Natural killer cell (primary cell): ENCODE measurements around the gene LEUTX. TPM values are rescaled to one million over a fixed set of nuclear protein-coding genes. Genes with fewer than 3 reads are reported as not detected.

ENCODE experiments used
- ATAC-seq, 3 donors: fragments of 150-1000 bp in 2 of 3; fragments of 200-7000 bp in 1 of 3; cut with Tn5 transposase; 1 replicate in 1 of 3; 2 replicates in 2 of 3; pipeline ENCODE4 v1.10.0; 2021; ENCODE audit warnings: mild to moderate bottlenecking in 2 of 3, moderate library complexity in 2 of 3
- DNase-seq, 2 donors: peaks; one replicate each; pipeline versions ENCODE4 v3.0.0 to v3.0.0-alpha.2; 2013 to 2021; ENCODE audit warnings: mixed read lengths in 1 of 2
- H3K27ac ChIP-seq: one replicate; pipeline ENCODE4 v1.5.1; 2013; ENCODE audit warnings: mild to moderate bottlenecking, low read length
- H3K27me3 ChIP-seq: one replicate; pipeline ENCODE4 v1.6.1; 2013; ENCODE audit warnings: low read length; ENCODE audit not compliant: control insufficient read depth, insufficient read depth
- H3K36me3 ChIP-seq: one replicate; pipeline ENCODE4 v1.6.1; 2013; ENCODE audit warnings: low read length; ENCODE audit not compliant: control insufficient read depth, insufficient read depth
- H3K4me1 ChIP-seq: one replicate; pipeline ENCODE4 v1.6.1; 2013; ENCODE audit warnings: low read length; ENCODE audit not compliant: control insufficient read depth, insufficient read depth
- H3K4me3 ChIP-seq: one replicate; pipeline ENCODE4 v1.5.1; 2013; ENCODE audit warnings: low read length
- H3K9me3 ChIP-seq: one replicate; pipeline ENCODE4 v1.6.1; 2013; ENCODE audit warnings: low read length; ENCODE audit not compliant: control insufficient read depth, insufficient read depth
- H3K27ac Mint-ChIP-seq, 2 donors: one replicate each; pipeline ENCODE4 v1.8.0; 2022; ENCODE audit warnings: mild to moderate bottlenecking in 2 of 2, mixed read lengths in 2 of 2, moderate library complexity in 1 of 2
- H3K27me3 Mint-ChIP-seq, 2 donors: one replicate each; pipeline ENCODE4 v1.8.0; 2022; ENCODE audit warnings: low read depth in 2 of 2, mixed read lengths in 2 of 2
- H3K36me3 Mint-ChIP-seq: one replicate; pipeline ENCODE4 v1.8.0; 2022; ENCODE audit warnings: mixed read lengths
- H3K4me1 Mint-ChIP-seq, 2 donors: one replicate each; pipeline ENCODE4 v1.8.0; 2022; ENCODE audit warnings: mixed read lengths in 2 of 2
- H3K4me3 Mint-ChIP-seq: one replicate; pipeline ENCODE4 v1.8.0; 2022; ENCODE audit warnings: mild to moderate bottlenecking, moderate library complexity, mixed read lengths
- H3K9me3 Mint-ChIP-seq, 2 donors: one replicate each; pipeline ENCODE4 v1.8.0; 2022; ENCODE audit warnings: mixed read lengths in 2 of 2
- WGBS: methylation state at CpG from one replicate; pipeline ENCODE4 v1.1.7; 2013; ENCODE audit warnings: missing lambda C conversion rate; ENCODE audit not compliant: insufficient coverage; 5-methylcytosine and 5-hydroxymethylcytosine counted together
- intact Hi-C: fragments of 100-400 bp; cut with micrococcal nuclease; formaldehyde crosslinking; loops from one replicate; pipeline ENCODE4 v1.14.2; 2022
- total RNA-seq, 4 donors: library from RNA; stranded (reverse); fragments of 120-200 nt in 1 of 4; gene quantifications; one replicate each; pipeline versions ENCODE4 v1.2.3 to v1.2.4, GENCODE V29; 2013 to 2022
- TF ChIP-seq, protein P1 (sequence below): fragments of 200-600 bp; IDR thresholded peaks from one replicate; pipeline ENCODE4 v1.8.0; 2022; ENCODE audit warnings: antibody characterized with exemption

Gene LEUTX
- total RNA-seq, 3 donors from 2014 or later (not counting 1 experiment from before 2014, with no cell fraction given), result not detected

- no peak overlapping the region for H3K4me3 Mint-ChIP-seq
- no peak overlapping the region for H3K27ac Mint-ChIP-seq
- peaks cover 21 to 22% of the 10 kb centered on the region in 2 donors for H3K4me1 Mint-ChIP-seq
- 14% methylated on average over 47 of the region's 47 CpGs for WGBS
- no peaks in the 10 kb centered on the region for H3K9me3 ChIP-seq
- intact Hi-C loops, result loop anchor here (1.0 kb wide), 2 partner anchors 9 to 22 kb away; partner anchors contain the start of gene FBL
- peaks cover 21% of the 10 kb centered on the region for H3K36me3 ChIP-seq
- peak overlapping the region; percentile 80 for H3K4me3 ChIP-seq
- TF ChIP-seq, protein P1, sequence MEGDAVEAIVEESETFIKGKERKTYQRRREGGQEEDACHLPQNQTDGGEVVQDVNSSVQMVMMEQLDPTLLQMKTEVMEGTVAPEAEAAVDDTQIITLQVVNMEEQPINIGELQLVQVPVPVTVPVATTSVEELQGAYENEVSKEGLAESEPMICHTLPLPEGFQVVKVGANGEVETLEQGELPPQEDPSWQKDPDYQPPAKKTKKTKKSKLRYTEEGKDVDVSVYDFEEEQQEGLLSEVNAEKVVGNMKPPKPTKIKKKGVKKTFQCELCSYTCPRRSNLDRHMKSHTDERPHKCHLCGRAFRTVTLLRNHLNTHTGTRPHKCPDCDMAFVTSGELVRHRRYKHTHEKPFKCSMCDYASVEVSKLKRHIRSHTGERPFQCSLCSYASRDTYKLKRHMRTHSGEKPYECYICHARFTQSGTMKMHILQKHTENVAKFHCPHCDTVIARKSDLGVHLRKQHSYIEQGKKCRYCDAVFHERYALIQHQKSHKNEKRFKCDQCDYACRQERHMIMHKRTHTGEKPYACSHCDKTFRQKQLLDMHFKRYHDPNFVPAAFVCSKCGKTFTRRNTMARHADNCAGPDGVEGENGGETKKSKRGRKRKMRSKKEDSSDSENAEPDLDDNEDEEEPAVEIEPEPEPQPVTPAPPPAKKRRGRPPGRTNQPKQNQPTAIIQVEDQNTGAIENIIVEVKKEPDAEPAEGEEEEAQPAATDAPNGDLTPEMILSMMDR, result no peak
- ATAC-seq (peak; percentile 92 to 93 (median 93)), DNase-seq (peak; percentile 71 to 94)
- H3K36me3 Mint-ChIP-seq, result no peaks in the 10 kb centered on the region
- H3K9me3 Mint-ChIP-seq, result no peaks in the 10 kb centered on the region
- H3K27me3 ChIP-seq, result no peaks in the 10 kb centered on the region
- H3K27ac ChIP-seq, result peak overlapping the region; percentile 73
- H3K27me3 Mint-ChIP-seq, result no peaks in the 10 kb centered on the region
- H3K4me1 ChIP-seq, result peaks cover 42% of the 10 kb centered on the region
These were observed 45.8 kb downstream of the LEUTX start for GRCh38 chr19:39824143-39825092.

GRCh38 chr19:39825093-39825463 lies 46.4 kb downstream of the LEUTX start:
- Histone ChIP-seq H3K9me3 (no peaks in the 10 kb centered on the region), H3K4me1 (peaks cover 48% of the 10 kb centered on the region), H3K4me3 (no peak overlapping the region), H3K27ac (peak overlapping the region; percentile 47), H3K36me3 (peaks cover 27% of the 10 kb centered on the region), H3K27me3 (no peaks in the 10 kb centered on the region)
- no peaks in the 10 kb centered on the region for H3K9me3 Mint-ChIP-seq
- ATAC-seq (no peak), DNase-seq (no peak)
- no peak overlapping the region for H3K27ac Mint-ChIP-seq
- H3K27me3 Mint-ChIP-seq, result no peaks in the 10 kb centered on the region
- H3K36me3 Mint-ChIP-seq, result no peaks in the 10 kb centered on the region
- peaks cover 17 to 18% of the 10 kb centered on the region in 2 donors for H3K4me1 Mint-ChIP-seq
- 85% methylated on average over 7 of the region's 11 CpGs for WGBS
- TF ChIP-seq, protein P1, result no peak
- H3K4me3 Mint-ChIP-seq, result no peak overlapping the region
- intact Hi-C loops, result no loop called here

- Histone ChIP-seq H3K27me3 (no peaks in the 10 kb centered on the region), H3K36me3 (peaks cover 32% of the 10 kb centered on the region), H3K4me1 (peaks cover 48% of the 10 kb centered on the region), H3K9me3 (no peaks in the 10 kb centered on the region), H3K4me3 (no peak overlapping the region), H3K27ac (no peak overlapping the region)
- H3K36me3 Mint-ChIP-seq, result no peaks in the 10 kb centered on the region
- DNase-seq, result no peak
- peaks cover 17 to 21% of the 10 kb centered on the region in 2 donors for H3K4me1 Mint-ChIP-seq
- H3K27ac Mint-ChIP-seq, result peak overlapping the region in 1 of 2 donors; percentile 56
- intact Hi-C loops, result no loop called here
- WGBS, result 96% methylated on average over 15 of the region's 17 CpGs
- TF ChIP-seq, protein P1, result no peak
- no peaks in the 10 kb centered on the region for H3K27me3 Mint-ChIP-seq
- ATAC-seq, result no peak
- H3K4me3 Mint-ChIP-seq, result no peak overlapping the region
- H3K9me3 Mint-ChIP-seq, result no peaks in the 10 kb centered on the region
These were observed 47.0 kb downstream of the LEUTX start for GRCh38 chr19:39825531-39826076.
